ENCODE results near the gene CNBP.
"Not testable (repeated sequence)": the region's sequence is repeated elsewhere in the genome, so short reads cannot be mapped to it uniquely, and the experiment has no call there.

- TF ChIP-seq SMC3 (IDR thresholded peaks at IDR 0.05; ENCODE audit: low read depth, low read length); CTCF (conservative IDR thresholded peaks at IDR 0.05; ENCODE audit: low read depth, low read length); CEBPB (IDR thresholded peaks at IDR 0.05; ENCODE audit: low read depth, low read length); POLR2A (IDR thresholded peaks at IDR 0.05; ENCODE audit: low read depth, low read length); BHLHE40 (IDR thresholded peaks at IDR 0.05; ENCODE audit: low read depth, low read length); RFX5 (IDR thresholded peaks at IDR 0.05; ENCODE audit: low read depth, low read length): not testable (repeated sequence)
Measured at GRCh38 chr3:129141011-129141410, 42.7 kb downstream of the CNBP start.
